Loucy (cell line): ENCODE results near the gene LRRC46.

Source experiments
- EZH2phosphoT487 ChIP-seq: fragments of 200-600 bp; IDR thresholded peaks from 2 replicates; pipeline ENCODE4 v1.6.1; 2018; ENCODE audit warnings: antibody characterized with exemption, mild to moderate bottlenecking, moderate library complexity, borderline replicate concordance
- TF ChIP-seq, protein P1 (sequence below): fragments of 200-600 bp; sonication (generic); conservative IDR thresholded peaks from 2 replicates; pipeline ENCODE4 v1.5.1; 2014; ENCODE audit warnings: mild to moderate bottlenecking, antibody characterized with exemption, low read length

- TF ChIP-seq, protein P1, sequence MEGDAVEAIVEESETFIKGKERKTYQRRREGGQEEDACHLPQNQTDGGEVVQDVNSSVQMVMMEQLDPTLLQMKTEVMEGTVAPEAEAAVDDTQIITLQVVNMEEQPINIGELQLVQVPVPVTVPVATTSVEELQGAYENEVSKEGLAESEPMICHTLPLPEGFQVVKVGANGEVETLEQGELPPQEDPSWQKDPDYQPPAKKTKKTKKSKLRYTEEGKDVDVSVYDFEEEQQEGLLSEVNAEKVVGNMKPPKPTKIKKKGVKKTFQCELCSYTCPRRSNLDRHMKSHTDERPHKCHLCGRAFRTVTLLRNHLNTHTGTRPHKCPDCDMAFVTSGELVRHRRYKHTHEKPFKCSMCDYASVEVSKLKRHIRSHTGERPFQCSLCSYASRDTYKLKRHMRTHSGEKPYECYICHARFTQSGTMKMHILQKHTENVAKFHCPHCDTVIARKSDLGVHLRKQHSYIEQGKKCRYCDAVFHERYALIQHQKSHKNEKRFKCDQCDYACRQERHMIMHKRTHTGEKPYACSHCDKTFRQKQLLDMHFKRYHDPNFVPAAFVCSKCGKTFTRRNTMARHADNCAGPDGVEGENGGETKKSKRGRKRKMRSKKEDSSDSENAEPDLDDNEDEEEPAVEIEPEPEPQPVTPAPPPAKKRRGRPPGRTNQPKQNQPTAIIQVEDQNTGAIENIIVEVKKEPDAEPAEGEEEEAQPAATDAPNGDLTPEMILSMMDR, result no peak
- no peak for TF ChIP-seq EZH2phosphoT487
Observed at GRCh38 chr17:47851764-47852112, 20.3 kb downstream of the LRRC46 start.
